H1 (cell line): ENCODE data around the gene VSTM4. TPM values are rescaled to one million over a fixed set of nuclear protein-coding genes. Genes with fewer than 3 reads are reported as not detected.

ENCODE experiments used
- CTCF ChIA-PET: fragments of 300-600 bp; sonication (Branson Sonifier 250); formaldehyde crosslinking; loops from one replicate; lab custom pipeline; 2021; ENCODE audit not compliant: partially characterized antibody; lab: Charles Lee
- POLR2A ChIA-PET: fragments of 300-600 bp; sonication (Branson Sonifier 250); formaldehyde crosslinking; loops from one replicate; lab custom pipeline; 2021; ENCODE audit warnings: inconsistent platforms; ENCODE audit not compliant: partially characterized antibody; lab: Charles Lee
- DNase-seq, 2 experiments: peaks; one replicate each; pipeline versions ENCODE4 v3.0.0 to v3.0.0-alpha.2; 2010 to 2022; ENCODE audit warnings: low spot score in 2 of 2, low read depth in 1 of 2, mixed read lengths in 1 of 2
- FAIRE-seq: peaks from 2 replicates; lab custom pipeline; 2011; peaks lifted over from hg19 to GRCh38; lab: Jason Lieb, UNC
- H2AFZ ChIP-seq: 2 replicates; pipeline ENCODE4 v1.8.1; 2012; ENCODE audit warnings: low read length, inconsistent platforms
- H2AK5ac ChIP-seq: 2 replicates; pipeline ENCODE4 v1.6.1; 2013; ENCODE audit warnings: low read depth, low read length
- H2BK120ac ChIP-seq: replicated peaks from 2 replicates; pipeline ENCODE3; 2013; ENCODE audit warnings: low read depth, low read length, inconsistent platforms
- H2BK12ac ChIP-seq: 2 replicates; pipeline ENCODE4 v1.6.1; 2013; ENCODE audit warnings: low read depth, low read length
- H2BK15ac ChIP-seq: 2 replicates; pipeline ENCODE4 v1.6.1; 2013; ENCODE audit warnings: low read length
- H2BK20ac ChIP-seq: 2 replicates; pipeline ENCODE4 v1.6.1; 2013; ENCODE audit warnings: low read length
- H2BK5ac ChIP-seq: 2 replicates; pipeline ENCODE4 v1.6.1; 2013; ENCODE audit warnings: low read depth, low read length
- H3K14ac ChIP-seq: 2 replicates; pipeline ENCODE4 v1.6.1; 2013; ENCODE audit warnings: inconsistent platforms; ENCODE audit not compliant: insufficient read length
- H3K18ac ChIP-seq: 2 replicates; pipeline ENCODE4 v1.6.1; 2013; ENCODE audit warnings: low read length; ENCODE audit errors: extremely low read depth
- H3K23ac ChIP-seq: 2 replicates; pipeline ENCODE4 v1.6.1; 2013; ENCODE audit warnings: inconsistent platforms; ENCODE audit not compliant: insufficient read length
- H3K23me2 ChIP-seq: 2 replicates; pipeline ENCODE4 v1.6.1; 2013; ENCODE audit warnings: low read depth, low read length
- H3K27ac ChIP-seq: 2 replicates; pipeline ENCODE4 v1.6.1; 2011; ENCODE audit warnings: low read depth, low read length, inconsistent platforms
- H3K27me3 ChIP-seq, 4 experiments: replicated peaks in 1 of 4; 1 replicate in 1 of 4; 2 replicates in 3 of 4; pipeline versions ENCODE4 v1.6.1 to v1.8.1; 2011 to 2013; ENCODE audit warnings: low read length in 3 of 4, mild to moderate bottlenecking in 3 of 4, inconsistent platforms in 2 of 4, mixed read lengths in 2 of 4, moderate library complexity in 1 of 4; ENCODE audit not compliant: control insufficient read depth in 3 of 4, insufficient read depth in 3 of 4; ENCODE audit errors: extremely low read depth in 1 of 4
- H3K36me3 ChIP-seq, 4 experiments: 2 replicates each; pipeline versions ENCODE4 v1.6.1 to v1.8.1; 2011 to 2013; ENCODE audit warnings: mild to moderate bottlenecking in 4 of 4, low read length in 3 of 4, moderate library complexity in 2 of 4, control low read depth in 1 of 4, inconsistent platforms in 1 of 4; ENCODE audit not compliant: insufficient read depth in 4 of 4, control insufficient read depth in 2 of 4
- H3K4ac ChIP-seq: replicated peaks from 2 replicates; pipeline ENCODE3; 2013; ENCODE audit warnings: low read length, low read depth, mixed read lengths, inconsistent platforms; ENCODE audit not compliant: insufficient read length
- H3K4me1 ChIP-seq, 4 experiments: replicated peaks in 1 of 4; 1 replicate in 1 of 4; 2 replicates in 3 of 4; pipeline versions ENCODE4 v1.6.1 to v1.8.1; 2011 to 2013; ENCODE audit warnings: low read length in 3 of 4, inconsistent platforms in 2 of 4, mixed read lengths in 1 of 4; ENCODE audit not compliant: insufficient read depth in 4 of 4, control insufficient read depth in 3 of 4
- H3K4me2 ChIP-seq, 2 experiments: 2 replicates each; pipeline versions ENCODE4 v1.6.1 to v1.8.1; 2011 to 2013; ENCODE audit warnings: low read depth in 2 of 2, low read length in 2 of 2, control low read depth in 1 of 2, inconsistent platforms in 1 of 2, mild to moderate bottlenecking in 1 of 2; ENCODE audit not compliant: insufficient read depth in 1 of 2
- H3K4me3 ChIP-seq, 4 experiments: fragments of 200-600, 300-600 bp in 1 of 4; sonication (generic), shearing (Covaris generic), sonication (Bioruptor Twin) in 1 of 4; 2 replicates each; pipeline versions ENCODE4 v1.5.1 to v1.8.1; 2011 to 2016; ENCODE audit warnings: low read length in 4 of 4, low read depth in 3 of 4, control low read depth in 2 of 4, inconsistent platforms in 2 of 4, mild to moderate bottlenecking in 2 of 4, mixed read lengths in 1 of 4, moderate library complexity in 1 of 4; ENCODE audit not compliant: insufficient read depth in 2 of 4; ENCODE audit errors: extremely low read depth in 1 of 4
- H3K56ac ChIP-seq: replicated peaks from 2 replicates; pipeline ENCODE3; 2013; ENCODE audit warnings: low read depth, mild to moderate bottlenecking, mixed read lengths, low read length, inconsistent platforms; ENCODE audit not compliant: insufficient read length
- H3K79me1 ChIP-seq: 2 replicates; pipeline ENCODE4 v1.6.1; 2013; ENCODE audit warnings: low read depth, low read length, control low read depth
- H3K79me2 ChIP-seq, 2 experiments: 2 replicates each; pipeline versions ENCODE4 v1.6.1 to v1.8.1; 2012 to 2013; ENCODE audit warnings: low read length in 2 of 2, mild to moderate bottlenecking in 2 of 2, inconsistent platforms in 1 of 2; ENCODE audit not compliant: insufficient read depth in 2 of 2, control insufficient read depth in 1 of 2
- H3K9ac ChIP-seq, 4 experiments: replicated peaks in 1 of 4; 1 replicate in 1 of 4; 2 replicates in 3 of 4; pipeline versions ENCODE4 v1.6.1 to v1.8.1; 2011 to 2013; ENCODE audit warnings: low read depth in 3 of 4, low read length in 3 of 4, control low read depth in 2 of 4, mild to moderate bottlenecking in 2 of 4, moderate library complexity in 2 of 4, inconsistent platforms in 1 of 4; ENCODE audit errors: extremely low read depth in 1 of 4
- H3K9me3 ChIP-seq, 2 experiments: 2 replicates each; pipeline versions ENCODE4 v1.6.1 to v1.8.1; 2012 to 2013; ENCODE audit warnings: mild to moderate bottlenecking in 2 of 2, moderate library complexity in 2 of 2, control low read depth in 1 of 2, inconsistent platforms in 1 of 2, low read depth in 1 of 2, low read length in 1 of 2, mixed read lengths in 1 of 2; ENCODE audit not compliant: insufficient read depth in 2 of 2
- H4K20me1 ChIP-seq, 2 experiments: replicated peaks in 1 of 2; 2 replicates each; pipeline versions ENCODE3 to v1.8.1; 2011 to 2013; ENCODE audit warnings: inconsistent platforms in 2 of 2, low read length in 2 of 2, mild to moderate bottlenecking in 1 of 2; ENCODE audit not compliant: insufficient read depth in 2 of 2, control insufficient read depth in 1 of 2
- H4K5ac ChIP-seq: 2 replicates; pipeline ENCODE4 v1.6.1; 2013; ENCODE audit warnings: low read length, low read depth, mixed read lengths, inconsistent platforms; ENCODE audit not compliant: insufficient read length
- H4K8ac ChIP-seq: 2 replicates; pipeline ENCODE4 v1.8.0; 2013; ENCODE audit warnings: mild to moderate bottlenecking, moderate library complexity, low read length, inconsistent platforms; ENCODE audit not compliant: insufficient read depth; ENCODE audit errors: extremely low read depth
- H4K91ac ChIP-seq: replicated peaks from 2 replicates; pipeline ENCODE3; 2013; ENCODE audit warnings: low read length, mixed read lengths, inconsistent platforms; ENCODE audit not compliant: insufficient read length
- BRCA1 ChIP-seq: IDR thresholded peaks from 2 replicates; pipeline ENCODE4 v1.6.1; 2012; ENCODE audit warnings: low read depth, low read length, improper control_type of control experiment
- CHD1 ChIP-seq: IDR thresholded peaks from 2 replicates; pipeline ENCODE4 v1.6.1; 2012; ENCODE audit warnings: low read depth, low read length, improper control_type of control experiment
- CTCF ChIP-seq, 3 experiments: IDR thresholded peaks; 1 replicate in 2 of 3; 2 replicates in 1 of 3; pipeline versions ENCODE4 v1.5.1 to v1.6.1; 2011; ENCODE audit warnings: low read length in 3 of 3, mild to moderate bottlenecking in 3 of 3, inconsistent platforms in 2 of 3, low read depth in 1 of 3, moderate library complexity in 1 of 3; ENCODE audit not compliant: insufficient read depth in 1 of 3; ENCODE audit errors: control extremely low read depth in 1 of 3
- EP300 ChIP-seq, 2 experiments: IDR thresholded peaks; 1 replicate in 1 of 2; 2 replicates in 1 of 2; pipeline ENCODE4 v1.6.1; 2011 to 2012; ENCODE audit warnings: low read depth in 2 of 2, low read length in 2 of 2, mild to moderate bottlenecking in 2 of 2, borderline replicate concordance in 1 of 2, inconsistent platforms in 1 of 2, moderate library complexity in 1 of 2
- GTF2F1 ChIP-seq: IDR thresholded peaks from 2 replicates; pipeline ENCODE4 v1.6.1; 2012; ENCODE audit warnings: low read depth, low read length, improper control_type of control experiment, borderline replicate concordance
- HDAC2 ChIP-seq, 2 experiments: fragments of 300-600 bp in 1 of 2; sonication (generic) in 1 of 2; IDR thresholded peaks; 2 replicates each; pipeline ENCODE4 v1.6.1; 2011 to 2012; ENCODE audit warnings: low read depth in 2 of 2, low read length in 2 of 2, mild to moderate bottlenecking in 2 of 2, moderate library complexity in 2 of 2, borderline replicate concordance in 1 of 2, inconsistent platforms in 1 of 2
- KDM4A ChIP-seq: IDR thresholded peaks from one replicate; pipeline ENCODE4 v1.7.1; 2012; ENCODE audit warnings: low read depth, mild to moderate bottlenecking, moderate library complexity, low read length, inconsistent platforms; ENCODE audit not compliant: severe bottlenecking
- SRF ChIP-seq: IDR thresholded peaks from 2 replicates; pipeline ENCODE4 v1.6.1; 2011; ENCODE audit warnings: mild to moderate bottlenecking, low read depth, low read length, moderate library complexity
- TAF7 ChIP-seq: optimal IDR thresholded peaks from 2 replicates; pipeline ENCODE3; 2011; ENCODE audit warnings: low read depth, mild to moderate bottlenecking, inconsistent platforms, low read length, moderate library complexity, borderline replicate concordance
- TBP ChIP-seq: IDR thresholded peaks from 2 replicates; pipeline ENCODE4 v1.6.1; 2011; ENCODE audit warnings: low read depth, low read length, improper control_type of control experiment
- TEAD4 ChIP-seq: IDR thresholded peaks from 2 replicates; pipeline ENCODE4 v1.6.1; 2012; ENCODE audit warnings: low read depth, low read length, inconsistent platforms, mixed read lengths
- WGBS, 2 experiments: shearing (Covaris generic) in 1 of 2; methylation state at CpG; one replicate each; pipeline versions ENCODE4 v1.1.6 to v1.1.7; 2013 to 2015; ENCODE audit warnings: low lambda C conversion rate in 2 of 2, mixed read lengths in 2 of 2, inconsistent platforms in 1 of 2, low coverage in 1 of 2, missing lambda C conversion rate in 1 of 2; ENCODE audit not compliant: insufficient replicate concordance in 2 of 2, insufficient coverage in 1 of 2, insufficient read length in 1 of 2; ENCODE audit errors: extremely low coverage in 1 of 2, missing lambda C conversion rate in 1 of 2; 5-methylcytosine and 5-hydroxymethylcytosine counted together
- polyA plus RNA-seq, 7 experiments: library from polyadenylated mRNA; depleted of rRNA in 3 of 7; stranded (reverse) in 5 of 7; unstranded in 2 of 7; fragments of >200 nt in 5 of 7; fragments of 200-250 nt in 2 of 7; gene quantifications; 1 replicate in 5 of 7; 2 replicates in 1 of 7; 4 replicates in 1 of 7; pipeline versions ENCODE4 v1.2.1 to v1.2.3, GENCODE V29; 2011 to 2013; ENCODE audit warnings: missing spikeins in 2 of 7, mixed read lengths in 2 of 7
- total RNA-seq: library from RNA; stranded (reverse); fragmentation: NEBNext Ultra II Directional; extraction: Animal tissue kit (Norgen Biotek cat#: 25700); gene quantifications from 2 replicates; pipeline ENCODE4 v1.2.1, GENCODE V29; 2021

VSTM4 gene
- total and polyA plus RNA-seq, 2 of the 8 experiments (the other 6 are each of a cell fraction or from before 2014, with no cell fraction given) = 0.48 to 0.73 TPM

GRCh38 chr10:48990226-48990625 lies 125.1 kb downstream of the VSTM4 start:
- Histone ChIP-seq H3K14ac (no peak overlapping the region), H3K23ac (no peak overlapping the region), H4K20me1 (no peaks in the 10 kb centered on the region), H4K8ac (no peak overlapping the region), H3K79me2 (no peaks in the 10 kb centered on the region), H3K27ac (no peak overlapping the region), H2BK120ac (no peak overlapping the region), H3K4me3 (no peak overlapping the region), H2BK12ac (no peak overlapping the region), H3K56ac (no peak overlapping the region), H2BK15ac (no peak overlapping the region), H2AK5ac (no peak overlapping the region), H4K91ac (no peak overlapping the region), H3K36me3 (no peaks in the 10 kb centered on the region), H4K5ac (no peak overlapping the region), H3K23me2 (no peaks in the 10 kb centered on the region), H2BK5ac (no peak overlapping the region), H2BK20ac (no peak overlapping the region), H3K79me1 (no peaks in the 10 kb centered on the region), H2AFZ (no peak overlapping the region), H3K4me2 (no peak overlapping the region), H3K4ac (no peak overlapping the region), H3K4me1 (no peaks in the 10 kb centered on the region), H3K9me3 (no peaks in the 10 kb centered on the region), H3K18ac (no peak overlapping the region), H3K9ac (no peak overlapping the region), H3K27me3 (no peaks in the 10 kb centered on the region)
- DNase-seq = no peak
- ChIA-PET POLR2A (no interaction called here), CTCF (interaction anchor here (0.8 to 0.9 kb wide), 3 partner anchors 9 to 418 kb away, joined by 3 to 5 read pairs (median 4); no protein-coding TSS in a partner anchor)
- FAIRE-seq = no peak
- WGBS, 2 experiments = 92% methylated on average over 1 of the region's 1 CpG; no CpG with 5 or more reads in 1 of the 2 experiments
- TF ChIP-seq CHD1 = no peak
- TF ChIP-seq TAF7 = no peak
- TF ChIP-seq TEAD4 = no peak
- no peak for TF ChIP-seq TBP
- TF ChIP-seq GTF2F1 = no peak
- TF ChIP-seq CTCF (IDR thresholded peaks at IDR 0.05; ENCODE audit: control extremely low read depth in 1 of 3, insufficient read depth in 1 of 3, low read depth in 1 of 3, low read length in 3 of 3) = no peak
- TF ChIP-seq KDM4A = no peak
- TF ChIP-seq SRF = no peak
- TF ChIP-seq BRCA1 = no peak
- no peak for TF ChIP-seq HDAC2 (IDR thresholded peaks at IDR 0.05; ENCODE audit: borderline replicate concordance in 1 of 2, low read depth in 2 of 2, low read length in 2 of 2)
- no peak for TF ChIP-seq EP300 (IDR thresholded peaks at IDR 0.05; ENCODE audit: borderline replicate concordance in 1 of 2, low read depth in 2 of 2, low read length in 2 of 2)
